ENCODE results near the gene SHISA7. TPM values are rescaled to one million over a fixed set of nuclear protein-coding genes. Genes with fewer than 3 reads are reported as not detected.
A peak's percentile ranks its signal among the peaks of the same experiment; 100 is the strongest.

The SHISA7 gene
- total RNA-seq, 3 donors from 2014 or later (not counting 1 experiment from before 2014, with no cell fraction given) = not detected

- Mint-ChIP-seq H3K36me3 (no peaks in the 10 kb centered on the region), H3K27ac (no peak overlapping the region), H3K4me1 (peaks cover 0 to 6% of the 10 kb centered on the region in 2 donors), H3K27me3 (ENCODE audit: low read depth in 2 of 2) (peaks cover 0 to 8% of the 10 kb centered on the region in 2 donors), H3K4me3 (peak overlapping the region; percentile 21), H3K9me3 (no peaks in the 10 kb centered on the region)
- no peak overlapping the region for H3K27ac ChIP-seq (ENCODE audit: low read length)
- no peaks in the 10 kb centered on the region for H3K27me3 ChIP-seq (ENCODE audit: control insufficient read depth, insufficient read depth, low read length)
- no peak for TF ChIP-seq CTCF (IDR thresholded peaks at IDR 0.05)
- H3K4me3 ChIP-seq (ENCODE audit: low read length) = no peak overlapping the region
- intact Hi-C loops (cut with micrococcal nuclease) = no loop called here
- ATAC-seq (no peak), DNase-seq (no peak)
- WGBS (ENCODE audit: insufficient coverage) = 81% methylated on average over 52 of the region's 52 CpGs
- H3K36me3 ChIP-seq (ENCODE audit: control insufficient read depth, insufficient read depth, low read length) = no peaks in the 10 kb centered on the region
- H3K9me3 ChIP-seq (ENCODE audit: control insufficient read depth, insufficient read depth, low read length) = no peaks in the 10 kb centered on the region
- H3K4me1 ChIP-seq (ENCODE audit: control insufficient read depth, insufficient read depth, low read length) = no peaks in the 10 kb centered on the region
These were observed 47.7 kb upstream of the SHISA7 start for GRCh38 chr19:55490478-55491432.

- no peak for DNase-seq
- no peak overlapping the region for H3K4me3 Mint-ChIP-seq
- H3K9me3 Mint-ChIP-seq = no peaks in the 10 kb centered on the region
- no peaks in the 10 kb centered on the region for H3K36me3 ChIP-seq (ENCODE audit: control insufficient read depth, insufficient read depth, low read length)
- peaks cover 0 to 8% of the 10 kb centered on the region in 2 donors for H3K27me3 Mint-ChIP-seq (ENCODE audit: low read depth in 2 of 2)
- ATAC-seq = no peak
- WGBS (ENCODE audit: insufficient coverage) = 66% methylated on average over 18 of the region's 21 CpGs
- H3K27ac Mint-ChIP-seq = no peak overlapping the region
- no peak overlapping the region for H3K4me3 ChIP-seq (ENCODE audit: low read length)
- H3K4me1 ChIP-seq (ENCODE audit: control insufficient read depth, insufficient read depth, low read length) = peaks cover 7% of the 10 kb centered on the region
- no peaks in the 10 kb centered on the region for H3K36me3 Mint-ChIP-seq
- no peak for TF ChIP-seq CTCF (IDR thresholded peaks at IDR 0.05)
- H3K27me3 ChIP-seq (ENCODE audit: control insufficient read depth, insufficient read depth, low read length) = no peaks in the 10 kb centered on the region
- no peaks in the 10 kb centered on the region for H3K9me3 ChIP-seq (ENCODE audit: control insufficient read depth, insufficient read depth, low read length)
- no peak overlapping the region for H3K27ac ChIP-seq (ENCODE audit: low read length)
- peaks cover 0 to 7% of the 10 kb centered on the region in 2 donors for H3K4me1 Mint-ChIP-seq
- intact Hi-C loops (cut with micrococcal nuclease) = no loop called here
These were observed 46.8 kb upstream of the SHISA7 start for GRCh38 chr19:55489711-55490477.

- ATAC-seq (no peak), DNase-seq (no peak)
- Mint-ChIP-seq H3K27ac (no peak overlapping the region), H3K4me1 (peaks cover 0 to 7% of the 10 kb centered on the region in 2 donors), H3K4me3 (no peak overlapping the region), H3K27me3 (ENCODE audit: low read depth in 2 of 2) (peaks cover 0 to 8% of the 10 kb centered on the region in 2 donors), H3K9me3 (no peaks in the 10 kb centered on the region), H3K36me3 (no peaks in the 10 kb centered on the region)
- no peak for TF ChIP-seq CTCF (IDR thresholded peaks at IDR 0.05)
- no peak overlapping the region for H3K4me3 ChIP-seq (ENCODE audit: low read length)
- intact Hi-C loops (cut with micrococcal nuclease) = no loop called here
- no peak overlapping the region for H3K27ac ChIP-seq (ENCODE audit: low read length)
- no peaks in the 10 kb centered on the region for H3K9me3 ChIP-seq (ENCODE audit: control insufficient read depth, insufficient read depth, low read length)
- 71% methylated on average over 35 of the region's 36 CpGs for WGBS (ENCODE audit: insufficient coverage)
- H3K27me3 ChIP-seq (ENCODE audit: control insufficient read depth, insufficient read depth, low read length) = no peaks in the 10 kb centered on the region
- H3K36me3 ChIP-seq (ENCODE audit: control insufficient read depth, insufficient read depth, low read length) = no peaks in the 10 kb centered on the region
- H3K4me1 ChIP-seq (ENCODE audit: control insufficient read depth, insufficient read depth, low read length) = peaks cover 15% of the 10 kb centered on the region
These were observed 46.0 kb upstream of the SHISA7 start for GRCh38 chr19:55488986-55489710.

Data from natural killer cell (primary cell).